ENCODE measurements around the gene EN2.
"Not testable (repeated sequence)": the region's sequence is repeated elsewhere in the genome, so short reads cannot be mapped to it uniquely, and the experiment has no call there.

EN2 gene

GRCh38 chr7:155441856-155442255 lies 16.1 kb upstream of the EN2 start:
- FAIRE-seq = no peak
- DNase-seq (ENCODE audit: insufficient read length) = no peak
- TF ChIP-seq POLR2AphosphoS5 (IDR thresholded peaks at IDR 0.05; ENCODE audit: low read depth, low read length) (no peak), TAF1 (IDR thresholded peaks at IDR 0.05; ENCODE audit: borderline replicate concordance, low read depth, low read length) (no peak), POLR2A (IDR thresholded peaks at IDR 0.05; ENCODE audit: low read depth, low read length) (no peak)

- DNase-seq (ENCODE audit: insufficient read length) (no peak), FAIRE-seq (no peak)
- TF ChIP-seq TAF1 (IDR thresholded peaks at IDR 0.05; ENCODE audit: borderline replicate concordance, low read depth, low read length) = no peak
- no peak for TF ChIP-seq POLR2A (IDR thresholded peaks at IDR 0.05; ENCODE audit: low read depth, low read length)
- TF ChIP-seq POLR2AphosphoS5 (IDR thresholded peaks at IDR 0.05; ENCODE audit: low read depth, low read length) = no peak
These were observed 13.2 kb upstream of the EN2 start for GRCh38 chr7:155444746-155445145.

- not testable (repeated sequence) for DNase-seq (ENCODE audit: insufficient read length)
- FAIRE-seq = peak; percentile 5
These were observed 12.3 kb upstream of the EN2 start for GRCh38 chr7:155445606-155446005.

- no peak for FAIRE-seq
- TF ChIP-seq TAF1 (IDR thresholded peaks at IDR 0.05; ENCODE audit: borderline replicate concordance, low read depth, low read length) (no peak), POLR2A (IDR thresholded peaks at IDR 0.05; ENCODE audit: low read depth, low read length) (no peak), POLR2AphosphoS5 (IDR thresholded peaks at IDR 0.05; ENCODE audit: low read depth, low read length) (no peak)
- no peak for DNase-seq (ENCODE audit: insufficient read length)
These were observed 10.3 kb upstream of the EN2 start for GRCh38 chr7:155447603-155448002.

- DNase-seq (ENCODE audit: insufficient read length) = no peak
- FAIRE-seq = no peak
- TF ChIP-seq TAF1 (IDR thresholded peaks at IDR 0.05; ENCODE audit: borderline replicate concordance, low read depth, low read length) (no peak), POLR2AphosphoS5 (IDR thresholded peaks at IDR 0.05; ENCODE audit: low read depth, low read length) (no peak), POLR2A (IDR thresholded peaks at IDR 0.05; ENCODE audit: low read depth, low read length) (no peak)
These were observed 9.3 kb upstream of the EN2 start for GRCh38 chr7:155448632-155449007.

- DNase-seq (ENCODE audit: insufficient read length) (no peak), FAIRE-seq (no peak)
- TF ChIP-seq TAF1 (IDR thresholded peaks at IDR 0.05; ENCODE audit: borderline replicate concordance, low read depth, low read length) (no peak), POLR2A (IDR thresholded peaks at IDR 0.05; ENCODE audit: low read depth, low read length) (no peak), POLR2AphosphoS5 (IDR thresholded peaks at IDR 0.05; ENCODE audit: low read depth, low read length) (no peak)
These were observed 8.7 kb upstream of the EN2 start for GRCh38 chr7:155449008-155449868.

- no peak for TF ChIP-seq POLR2AphosphoS5 (IDR thresholded peaks at IDR 0.05; ENCODE audit: low read depth, low read length)
- TF ChIP-seq TAF1 (IDR thresholded peaks at IDR 0.05; ENCODE audit: borderline replicate concordance, low read depth, low read length) = no peak
- no peak for TF ChIP-seq POLR2A (IDR thresholded peaks at IDR 0.05; ENCODE audit: low read depth, low read length)
- FAIRE-seq = no peak
- no peak for DNase-seq (ENCODE audit: insufficient read length)
These were observed 7.9 kb upstream of the EN2 start for GRCh38 chr7:155449869-155450557.

GRCh38 chr7:155450558-155450969 lies 7.4 kb upstream of the EN2 start:
- DNase-seq (ENCODE audit: insufficient read length) = no peak
- FAIRE-seq = no peak

GRCh38 chr7:155450970-155451801 lies 6.7 kb upstream of the EN2 start:
- DNase-seq (ENCODE audit: insufficient read length) (no peak), FAIRE-seq (no peak)
- TF ChIP-seq POLR2AphosphoS5 (IDR thresholded peaks at IDR 0.05; ENCODE audit: low read depth, low read length) = no peak
- no peak for TF ChIP-seq POLR2A (IDR thresholded peaks at IDR 0.05; ENCODE audit: low read depth, low read length)
- no peak for TF ChIP-seq TAF1 (IDR thresholded peaks at IDR 0.05; ENCODE audit: borderline replicate concordance, low read depth, low read length)

More at GRCh38 chr7:155450558-155450969, 7.4 kb upstream of the EN2 start:
- TF ChIP-seq POLR2AphosphoS5 (IDR thresholded peaks at IDR 0.05; ENCODE audit: low read depth, low read length) (no peak), POLR2A (IDR thresholded peaks at IDR 0.05; ENCODE audit: low read depth, low read length) (no peak), TAF1 (IDR thresholded peaks at IDR 0.05; ENCODE audit: borderline replicate concordance, low read depth, low read length) (no peak)

GRCh38 chr7:155451840-155452239 lies 6.1 kb upstream of the EN2 start:
- TF ChIP-seq POLR2A (IDR thresholded peaks at IDR 0.05; ENCODE audit: low read depth, low read length) (no peak), POLR2AphosphoS5 (IDR thresholded peaks at IDR 0.05; ENCODE audit: low read depth, low read length) (no peak), TAF1 (IDR thresholded peaks at IDR 0.05; ENCODE audit: borderline replicate concordance, low read depth, low read length) (no peak)
- FAIRE-seq (no peak), DNase-seq (ENCODE audit: insufficient read length) (no peak)

- FAIRE-seq (no peak), DNase-seq (ENCODE audit: insufficient read length) (no peak)
- TF ChIP-seq TAF1 (IDR thresholded peaks at IDR 0.05; ENCODE audit: borderline replicate concordance, low read depth, low read length) (no peak), POLR2AphosphoS5 (IDR thresholded peaks at IDR 0.05; ENCODE audit: low read depth, low read length) (no peak), POLR2A (IDR thresholded peaks at IDR 0.05; ENCODE audit: low read depth, low read length) (no peak)
These were observed 5.2 kb upstream of the EN2 start for GRCh38 chr7:155452505-155453295.

Data from GM12892 (cell line).